H1 (cell line): ENCODE measurements around the gene CYP3A7. TPM values are rescaled to one million over a fixed set of nuclear protein-coding genes. Genes with fewer than 3 reads are reported as not detected.

Experiments
- CTCF ChIA-PET: fragments of 300-600 bp; sonication (Branson Sonifier 250); formaldehyde crosslinking; loops from one replicate; lab custom pipeline; 2021; ENCODE audit not compliant: partially characterized antibody; lab: Charles Lee
- POLR2A ChIA-PET: fragments of 300-600 bp; sonication (Branson Sonifier 250); formaldehyde crosslinking; loops from one replicate; lab custom pipeline; 2021; ENCODE audit warnings: inconsistent platforms; ENCODE audit not compliant: partially characterized antibody; lab: Charles Lee
- DNase-seq, 2 experiments: peaks; one replicate each; pipeline versions ENCODE4 v3.0.0 to v3.0.0-alpha.2; 2010 to 2022; ENCODE audit warnings: low spot score in 2 of 2, low read depth in 1 of 2, mixed read lengths in 1 of 2
- FAIRE-seq: peaks from 2 replicates; lab custom pipeline; 2011; peaks lifted over from hg19 to GRCh38; lab: Jason Lieb, UNC
- H2AFZ ChIP-seq: 2 replicates; pipeline ENCODE4 v1.8.1; 2012; ENCODE audit warnings: low read length, inconsistent platforms
- H2AK5ac ChIP-seq: 2 replicates; pipeline ENCODE4 v1.6.1; 2013; ENCODE audit warnings: low read depth, low read length
- H2BK120ac ChIP-seq: replicated peaks from 2 replicates; pipeline ENCODE3; 2013; ENCODE audit warnings: low read depth, low read length, inconsistent platforms
- H2BK12ac ChIP-seq: 2 replicates; pipeline ENCODE4 v1.6.1; 2013; ENCODE audit warnings: low read depth, low read length
- H2BK15ac ChIP-seq: 2 replicates; pipeline ENCODE4 v1.6.1; 2013; ENCODE audit warnings: low read length
- H2BK20ac ChIP-seq: 2 replicates; pipeline ENCODE4 v1.6.1; 2013; ENCODE audit warnings: low read length
- H2BK5ac ChIP-seq: 2 replicates; pipeline ENCODE4 v1.6.1; 2013; ENCODE audit warnings: low read depth, low read length
- H3K14ac ChIP-seq: 2 replicates; pipeline ENCODE4 v1.6.1; 2013; ENCODE audit warnings: inconsistent platforms; ENCODE audit not compliant: insufficient read length
- H3K18ac ChIP-seq: 2 replicates; pipeline ENCODE4 v1.6.1; 2013; ENCODE audit warnings: low read length; ENCODE audit errors: extremely low read depth
- H3K23ac ChIP-seq: 2 replicates; pipeline ENCODE4 v1.6.1; 2013; ENCODE audit warnings: inconsistent platforms; ENCODE audit not compliant: insufficient read length
- H3K23me2 ChIP-seq: 2 replicates; pipeline ENCODE4 v1.6.1; 2013; ENCODE audit warnings: low read depth, low read length
- H3K27ac ChIP-seq: 2 replicates; pipeline ENCODE4 v1.6.1; 2011; ENCODE audit warnings: low read depth, low read length, inconsistent platforms
- H3K27me3 ChIP-seq, 4 experiments: replicated peaks in 1 of 4; 1 replicate in 1 of 4; 2 replicates in 3 of 4; pipeline versions ENCODE4 v1.6.1 to v1.8.1; 2011 to 2013; ENCODE audit warnings: low read length in 3 of 4, mild to moderate bottlenecking in 3 of 4, inconsistent platforms in 2 of 4, mixed read lengths in 2 of 4, moderate library complexity in 1 of 4; ENCODE audit not compliant: control insufficient read depth in 3 of 4, insufficient read depth in 3 of 4; ENCODE audit errors: extremely low read depth in 1 of 4
- H3K36me3 ChIP-seq, 4 experiments: 2 replicates each; pipeline versions ENCODE4 v1.6.1 to v1.8.1; 2011 to 2013; ENCODE audit warnings: mild to moderate bottlenecking in 4 of 4, low read length in 3 of 4, moderate library complexity in 2 of 4, control low read depth in 1 of 4, inconsistent platforms in 1 of 4; ENCODE audit not compliant: insufficient read depth in 4 of 4, control insufficient read depth in 2 of 4
- H3K4ac ChIP-seq: replicated peaks from 2 replicates; pipeline ENCODE3; 2013; ENCODE audit warnings: low read length, low read depth, mixed read lengths, inconsistent platforms; ENCODE audit not compliant: insufficient read length
- H3K4me1 ChIP-seq, 4 experiments: replicated peaks in 1 of 4; 1 replicate in 1 of 4; 2 replicates in 3 of 4; pipeline versions ENCODE4 v1.6.1 to v1.8.1; 2011 to 2013; ENCODE audit warnings: low read length in 3 of 4, inconsistent platforms in 2 of 4, mixed read lengths in 1 of 4; ENCODE audit not compliant: insufficient read depth in 4 of 4, control insufficient read depth in 3 of 4
- H3K4me2 ChIP-seq, 2 experiments: 2 replicates each; pipeline versions ENCODE4 v1.6.1 to v1.8.1; 2011 to 2013; ENCODE audit warnings: low read depth in 2 of 2, low read length in 2 of 2, control low read depth in 1 of 2, inconsistent platforms in 1 of 2, mild to moderate bottlenecking in 1 of 2; ENCODE audit not compliant: insufficient read depth in 1 of 2
- H3K4me3 ChIP-seq, 4 experiments: fragments of 200-600, 300-600 bp in 1 of 4; sonication (generic), shearing (Covaris generic), sonication (Bioruptor Twin) in 1 of 4; 2 replicates each; pipeline versions ENCODE4 v1.5.1 to v1.8.1; 2011 to 2016; ENCODE audit warnings: low read length in 4 of 4, low read depth in 3 of 4, control low read depth in 2 of 4, inconsistent platforms in 2 of 4, mild to moderate bottlenecking in 2 of 4, mixed read lengths in 1 of 4, moderate library complexity in 1 of 4; ENCODE audit not compliant: insufficient read depth in 2 of 4; ENCODE audit errors: extremely low read depth in 1 of 4
- H3K56ac ChIP-seq: replicated peaks from 2 replicates; pipeline ENCODE3; 2013; ENCODE audit warnings: low read depth, mild to moderate bottlenecking, mixed read lengths, low read length, inconsistent platforms; ENCODE audit not compliant: insufficient read length
- H3K79me1 ChIP-seq: 2 replicates; pipeline ENCODE4 v1.6.1; 2013; ENCODE audit warnings: low read depth, low read length, control low read depth
- H3K79me2 ChIP-seq, 2 experiments: 2 replicates each; pipeline versions ENCODE4 v1.6.1 to v1.8.1; 2012 to 2013; ENCODE audit warnings: low read length in 2 of 2, mild to moderate bottlenecking in 2 of 2, inconsistent platforms in 1 of 2; ENCODE audit not compliant: insufficient read depth in 2 of 2, control insufficient read depth in 1 of 2
- H3K9ac ChIP-seq, 4 experiments: replicated peaks in 1 of 4; 1 replicate in 1 of 4; 2 replicates in 3 of 4; pipeline versions ENCODE4 v1.6.1 to v1.8.1; 2011 to 2013; ENCODE audit warnings: low read depth in 3 of 4, low read length in 3 of 4, control low read depth in 2 of 4, mild to moderate bottlenecking in 2 of 4, moderate library complexity in 2 of 4, inconsistent platforms in 1 of 4; ENCODE audit errors: extremely low read depth in 1 of 4
- H3K9me3 ChIP-seq, 2 experiments: 2 replicates each; pipeline versions ENCODE4 v1.6.1 to v1.8.1; 2012 to 2013; ENCODE audit warnings: mild to moderate bottlenecking in 2 of 2, moderate library complexity in 2 of 2, control low read depth in 1 of 2, inconsistent platforms in 1 of 2, low read depth in 1 of 2, low read length in 1 of 2, mixed read lengths in 1 of 2; ENCODE audit not compliant: insufficient read depth in 2 of 2
- H4K20me1 ChIP-seq, 2 experiments: replicated peaks in 1 of 2; 2 replicates each; pipeline versions ENCODE3 to v1.8.1; 2011 to 2013; ENCODE audit warnings: inconsistent platforms in 2 of 2, low read length in 2 of 2, mild to moderate bottlenecking in 1 of 2; ENCODE audit not compliant: insufficient read depth in 2 of 2, control insufficient read depth in 1 of 2
- H4K5ac ChIP-seq: 2 replicates; pipeline ENCODE4 v1.6.1; 2013; ENCODE audit warnings: low read length, low read depth, mixed read lengths, inconsistent platforms; ENCODE audit not compliant: insufficient read length
- H4K8ac ChIP-seq: 2 replicates; pipeline ENCODE4 v1.8.0; 2013; ENCODE audit warnings: mild to moderate bottlenecking, moderate library complexity, low read length, inconsistent platforms; ENCODE audit not compliant: insufficient read depth; ENCODE audit errors: extremely low read depth
- H4K91ac ChIP-seq: replicated peaks from 2 replicates; pipeline ENCODE3; 2013; ENCODE audit warnings: low read length, mixed read lengths, inconsistent platforms; ENCODE audit not compliant: insufficient read length
- CTBP2 ChIP-seq: IDR thresholded peaks from 2 replicates; pipeline ENCODE4 v1.7.0; 2011; ENCODE audit warnings: borderline replicate concordance, mild to moderate bottlenecking, moderate library complexity, mixed read lengths, low read length; ENCODE audit not compliant: insufficient read depth, insufficient read length
- EP300 ChIP-seq, 2 experiments: IDR thresholded peaks; 1 replicate in 1 of 2; 2 replicates in 1 of 2; pipeline ENCODE4 v1.6.1; 2011 to 2012; ENCODE audit warnings: low read depth in 2 of 2, low read length in 2 of 2, mild to moderate bottlenecking in 2 of 2, borderline replicate concordance in 1 of 2, inconsistent platforms in 1 of 2, moderate library complexity in 1 of 2
- KDM4A ChIP-seq: IDR thresholded peaks from one replicate; pipeline ENCODE4 v1.7.1; 2012; ENCODE audit warnings: low read depth, mild to moderate bottlenecking, moderate library complexity, low read length, inconsistent platforms; ENCODE audit not compliant: severe bottlenecking
- SP4 ChIP-seq: IDR thresholded peaks from 2 replicates; pipeline ENCODE4 v1.6.1; 2012; ENCODE audit warnings: low read length, inconsistent platforms
- WGBS, 2 experiments: shearing (Covaris generic) in 1 of 2; methylation state at CpG; one replicate each; pipeline versions ENCODE4 v1.1.6 to v1.1.7; 2013 to 2015; ENCODE audit warnings: low lambda C conversion rate in 2 of 2, mixed read lengths in 2 of 2, inconsistent platforms in 1 of 2, low coverage in 1 of 2, missing lambda C conversion rate in 1 of 2; ENCODE audit not compliant: insufficient replicate concordance in 2 of 2, insufficient coverage in 1 of 2, insufficient read length in 1 of 2; ENCODE audit errors: extremely low coverage in 1 of 2, missing lambda C conversion rate in 1 of 2; 5-methylcytosine and 5-hydroxymethylcytosine counted together
- polyA plus RNA-seq, 7 experiments: library from polyadenylated mRNA; depleted of rRNA in 3 of 7; stranded (reverse) in 5 of 7; unstranded in 2 of 7; fragments of >200 nt in 5 of 7; fragments of 200-250 nt in 2 of 7; gene quantifications; 1 replicate in 5 of 7; 2 replicates in 1 of 7; 4 replicates in 1 of 7; pipeline versions ENCODE4 v1.2.1 to v1.2.3, GENCODE V29; 2011 to 2013; ENCODE audit warnings: missing spikeins in 2 of 7, mixed read lengths in 2 of 7
- total RNA-seq: library from RNA; stranded (reverse); fragmentation: NEBNext Ultra II Directional; extraction: Animal tissue kit (Norgen Biotek cat#: 25700); gene quantifications from 2 replicates; pipeline ENCODE4 v1.2.1, GENCODE V29; 2021
- TF ChIP-seq, protein P1 (sequence below): IDR thresholded peaks from 2 replicates; pipeline ENCODE4 v1.6.1; 2012; ENCODE audit warnings: low read length, inconsistent platforms
- TF ChIP-seq, protein P2 (sequence below), 3 experiments: IDR thresholded peaks; 1 replicate in 2 of 3; 2 replicates in 1 of 3; pipeline versions ENCODE4 v1.5.1 to v1.6.1; 2011; ENCODE audit warnings: low read length in 3 of 3, mild to moderate bottlenecking in 3 of 3, inconsistent platforms in 2 of 3, low read depth in 1 of 3, moderate library complexity in 1 of 3; ENCODE audit not compliant: insufficient read depth in 1 of 3; ENCODE audit errors: control extremely low read depth in 1 of 3

Gene CYP3A7
- total and polyA plus RNA-seq, 2 of the 8 experiments (the other 6 are each of a cell fraction or from before 2014, with no cell fraction given), result not detected

DNA sequence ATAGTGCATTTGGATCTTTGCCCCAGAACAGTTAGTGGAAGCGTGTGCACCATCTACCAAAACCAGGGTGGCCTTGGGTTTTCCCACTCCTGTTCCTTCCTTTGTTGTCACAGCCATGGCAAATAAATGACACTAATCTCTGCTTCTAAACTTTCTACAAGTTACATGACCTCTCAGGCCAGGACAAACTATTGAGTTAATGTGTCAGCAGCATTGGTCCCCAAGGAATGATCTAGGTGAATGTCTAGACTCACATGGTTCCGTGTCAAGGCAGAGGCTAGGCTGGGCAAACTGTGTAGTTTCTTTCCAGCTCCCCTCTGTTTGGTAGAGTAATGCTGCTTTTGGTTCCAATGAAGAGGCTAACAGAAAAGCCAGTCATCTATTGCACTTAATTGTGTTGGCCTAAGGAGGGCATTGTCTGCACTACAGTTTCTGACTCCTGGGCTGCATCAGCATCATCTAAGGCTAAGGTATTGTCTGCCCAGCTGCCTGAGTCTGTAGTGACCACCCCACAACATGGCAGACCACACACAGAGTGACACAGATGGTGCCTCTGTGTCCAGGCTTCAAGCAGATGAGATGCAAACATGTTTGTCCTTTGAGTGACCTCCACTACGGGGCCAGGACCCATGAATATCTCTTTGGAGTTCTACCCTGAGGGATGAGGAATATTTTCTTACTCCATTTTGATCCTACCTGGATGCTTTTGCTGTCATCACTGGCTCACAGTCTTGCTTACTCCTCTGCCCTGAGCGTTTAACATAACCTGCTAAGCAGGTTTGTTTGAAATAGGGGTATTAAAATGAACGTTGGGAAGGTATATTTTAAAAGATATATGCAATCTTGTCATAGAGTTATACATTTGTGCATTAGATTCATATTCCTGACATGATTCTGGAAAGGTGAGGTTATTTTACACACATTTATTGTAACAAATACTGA, 47.3 kb upstream of the CYP3A7 start:
- no peak overlapping the region for H3K56ac ChIP-seq
- no peaks in the 10 kb centered on the region for H3K27me3 ChIP-seq
- H3K4ac ChIP-seq, result no peak overlapping the region
- H3K4me3 ChIP-seq, result no peak overlapping the region
- H3K23me2 ChIP-seq, result no peaks in the 10 kb centered on the region
- no peak overlapping the region for H2BK120ac ChIP-seq
- H3K4me1 ChIP-seq, result peaks cover 0 to 2% (median 0%) of the 10 kb centered on the region in 4 experiments; a peak in 2 of 7 replicates
- H4K20me1 ChIP-seq, result no peaks in the 10 kb centered on the region
- H2BK15ac ChIP-seq, result no peak overlapping the region
- no peaks in the 10 kb centered on the region for H3K9me3 ChIP-seq
- no peak overlapping the region for H3K9ac ChIP-seq
- H3K14ac ChIP-seq, result no peak overlapping the region
- no peaks in the 10 kb centered on the region for H3K36me3 ChIP-seq
- no peak overlapping the region for H2BK12ac ChIP-seq
- H3K4me2 ChIP-seq, result no peak overlapping the region
- no peaks in the 10 kb centered on the region for H3K79me2 ChIP-seq
- H4K5ac ChIP-seq, result no peak overlapping the region
- H2AK5ac ChIP-seq, result no peak overlapping the region
- H3K79me1 ChIP-seq, result no peaks in the 10 kb centered on the region
- no peak overlapping the region for H2BK5ac ChIP-seq
- H4K8ac ChIP-seq, result no peak overlapping the region
- H4K91ac ChIP-seq, result no peak overlapping the region
- no peak overlapping the region for H3K27ac ChIP-seq
- H2BK20ac ChIP-seq, result no peak overlapping the region
- no peak overlapping the region; the same call in 1 of the 2 replicates for H2AFZ ChIP-seq
- H3K18ac ChIP-seq, result no peak overlapping the region
- CTCF ChIA-PET, result interaction anchor here (1.2 to 1.7 kb wide), 2 partner anchors 57 to 208 kb away, joined by 3 read pairs; no protein-coding TSS in a partner anchor
- DNase-seq (no peak), FAIRE-seq (no peak)
- POLR2A ChIA-PET, result no interaction called here
- no peak overlapping the region for H3K23ac ChIP-seq
- WGBS, 2 experiments, result 86 to 100% methylated on average over 1 to 5 of the region's 5 CpGs
- TF ChIP-seq EP300 (IDR thresholded peaks at IDR 0.05; ENCODE audit: borderline replicate concordance in 1 of 2, low read depth in 2 of 2, low read length in 2 of 2), result no peak
- TF ChIP-seq, protein P1, sequence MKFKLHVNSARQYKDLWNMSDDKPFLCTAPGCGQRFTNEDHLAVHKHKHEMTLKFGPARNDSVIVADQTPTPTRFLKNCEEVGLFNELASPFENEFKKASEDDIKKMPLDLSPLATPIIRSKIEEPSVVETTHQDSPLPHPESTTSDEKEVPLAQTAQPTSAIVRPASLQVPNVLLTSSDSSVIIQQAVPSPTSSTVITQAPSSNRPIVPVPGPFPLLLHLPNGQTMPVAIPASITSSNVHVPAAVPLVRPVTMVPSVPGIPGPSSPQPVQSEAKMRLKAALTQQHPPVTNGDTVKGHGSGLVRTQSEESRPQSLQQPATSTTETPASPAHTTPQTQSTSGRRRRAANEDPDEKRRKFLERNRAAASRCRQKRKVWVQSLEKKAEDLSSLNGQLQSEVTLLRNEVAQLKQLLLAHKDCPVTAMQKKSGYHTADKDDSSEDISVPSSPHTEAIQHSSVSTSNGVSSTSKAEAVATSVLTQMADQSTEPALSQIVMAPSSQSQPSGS, result no peak
- no peak for TF ChIP-seq KDM4A
- TF ChIP-seq SP4, result no peak
- TF ChIP-seq CTBP2, result no peak
- TF ChIP-seq, protein P2, sequence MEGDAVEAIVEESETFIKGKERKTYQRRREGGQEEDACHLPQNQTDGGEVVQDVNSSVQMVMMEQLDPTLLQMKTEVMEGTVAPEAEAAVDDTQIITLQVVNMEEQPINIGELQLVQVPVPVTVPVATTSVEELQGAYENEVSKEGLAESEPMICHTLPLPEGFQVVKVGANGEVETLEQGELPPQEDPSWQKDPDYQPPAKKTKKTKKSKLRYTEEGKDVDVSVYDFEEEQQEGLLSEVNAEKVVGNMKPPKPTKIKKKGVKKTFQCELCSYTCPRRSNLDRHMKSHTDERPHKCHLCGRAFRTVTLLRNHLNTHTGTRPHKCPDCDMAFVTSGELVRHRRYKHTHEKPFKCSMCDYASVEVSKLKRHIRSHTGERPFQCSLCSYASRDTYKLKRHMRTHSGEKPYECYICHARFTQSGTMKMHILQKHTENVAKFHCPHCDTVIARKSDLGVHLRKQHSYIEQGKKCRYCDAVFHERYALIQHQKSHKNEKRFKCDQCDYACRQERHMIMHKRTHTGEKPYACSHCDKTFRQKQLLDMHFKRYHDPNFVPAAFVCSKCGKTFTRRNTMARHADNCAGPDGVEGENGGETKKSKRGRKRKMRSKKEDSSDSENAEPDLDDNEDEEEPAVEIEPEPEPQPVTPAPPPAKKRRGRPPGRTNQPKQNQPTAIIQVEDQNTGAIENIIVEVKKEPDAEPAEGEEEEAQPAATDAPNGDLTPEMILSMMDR (IDR thresholded peaks at IDR 0.05; ENCODE audit: control extremely low read depth in 1 of 3, insufficient read depth in 1 of 3, low read depth in 1 of 3, low read length in 3 of 3), result peak in 1 of 3 experiments; percentile 13; a peak in 1 of 4 replicates
